GM23248 (cell line): ENCODE results near the gene SLF2.

Source experiments
- EZH2 ChIP-seq: fragments of 200-600 bp; sonication (generic); IDR thresholded peaks from 2 replicates; pipeline ENCODE4 v1.6.1; 2018; ENCODE audit warnings: antibody characterized with exemption, mild to moderate bottlenecking; ENCODE audit not compliant: insufficient read depth, poor library complexity, severe bottlenecking
- EZH2phosphoT487 ChIP-seq: fragments of 200-600 bp; sonication (generic); IDR thresholded peaks from 2 replicates; pipeline ENCODE4 v1.6.1; 2018; ENCODE audit warnings: antibody characterized with exemption, moderate library complexity, mild to moderate bottlenecking, low read depth; ENCODE audit not compliant: insufficient read depth

GRCh38 chr10:100888957-100889356, 23.8 kb upstream of the SLF2 start:
- TF ChIP-seq EZH2 (no peak), EZH2phosphoT487 (no peak)
